Measurements from ENCODE around the gene NR3C1.

NR3C1 gene

GRCh38 chr5:143402017-143402552 lies 1.4 kb downstream of the NR3C1 start:
- TF ChIP-seq EZH2phosphoT487 (IDR thresholded peaks at IDR 0.05; ENCODE audit: low read length) = no peak
- TF ChIP-seq, protein P1, sequence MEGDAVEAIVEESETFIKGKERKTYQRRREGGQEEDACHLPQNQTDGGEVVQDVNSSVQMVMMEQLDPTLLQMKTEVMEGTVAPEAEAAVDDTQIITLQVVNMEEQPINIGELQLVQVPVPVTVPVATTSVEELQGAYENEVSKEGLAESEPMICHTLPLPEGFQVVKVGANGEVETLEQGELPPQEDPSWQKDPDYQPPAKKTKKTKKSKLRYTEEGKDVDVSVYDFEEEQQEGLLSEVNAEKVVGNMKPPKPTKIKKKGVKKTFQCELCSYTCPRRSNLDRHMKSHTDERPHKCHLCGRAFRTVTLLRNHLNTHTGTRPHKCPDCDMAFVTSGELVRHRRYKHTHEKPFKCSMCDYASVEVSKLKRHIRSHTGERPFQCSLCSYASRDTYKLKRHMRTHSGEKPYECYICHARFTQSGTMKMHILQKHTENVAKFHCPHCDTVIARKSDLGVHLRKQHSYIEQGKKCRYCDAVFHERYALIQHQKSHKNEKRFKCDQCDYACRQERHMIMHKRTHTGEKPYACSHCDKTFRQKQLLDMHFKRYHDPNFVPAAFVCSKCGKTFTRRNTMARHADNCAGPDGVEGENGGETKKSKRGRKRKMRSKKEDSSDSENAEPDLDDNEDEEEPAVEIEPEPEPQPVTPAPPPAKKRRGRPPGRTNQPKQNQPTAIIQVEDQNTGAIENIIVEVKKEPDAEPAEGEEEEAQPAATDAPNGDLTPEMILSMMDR (IDR thresholded peaks at IDR 0.05; ENCODE audit: low read length) = no peak
- no peak for TF ChIP-seq EZH2 (optimal IDR thresholded peaks at IDR 0.05; ENCODE audit: low read depth, low read length)
- Histone ChIP-seq H2AFZ (ENCODE audit: low read length) (no peak overlapping the region), H3K4me2 (ENCODE audit: low read depth, low read length) (peak overlapping the region; percentile 57), H3K4me3 (ENCODE audit: low read length) (peak overlapping the region; percentile 87), H3K27ac (ENCODE audit: low read length) (peak overlapping the region; percentile 91), H3K4me1 (ENCODE audit: low read length) (no peaks in the 10 kb centered on the region), H3K9ac (ENCODE audit: low read length) (peak overlapping the region; percentile 93), H3K9me2 (replicated peaks; ENCODE audit: insufficient read depth, low read length) (no peaks in the 10 kb centered on the region), H4K20me1 (ENCODE audit: insufficient read depth, low read length) (no peaks in the 10 kb centered on the region), H3F3A (ENCODE audit: insufficient read depth, low read length) (peaks cover 39% of the 10 kb centered on the region), H3K79me2 (ENCODE audit: low read length) (peaks cover 64% of the 10 kb centered on the region), H3K9me3 (replicated peaks; ENCODE audit: insufficient read depth, low read length) (no peaks in the 10 kb centered on the region), H3K27me3 (replicated peaks; ENCODE audit: insufficient read depth, low read length) (no peaks in the 10 kb centered on the region), H3K36me3 (replicated peaks; ENCODE audit: insufficient read depth, low read length) (no peaks in the 10 kb centered on the region; the same call in 1 of the 2 replicates)
- peak; percentile 71 for DNase-seq

- H3F3A ChIP-seq (ENCODE audit: insufficient read depth, low read length) = peaks cover 44% of the 10 kb centered on the region
- H3K9me3 ChIP-seq (replicated peaks; ENCODE audit: insufficient read depth, low read length) = no peaks in the 10 kb centered on the region
- no peaks in the 10 kb centered on the region; the same call in 1 of the 2 replicates for H3K36me3 ChIP-seq (replicated peaks; ENCODE audit: insufficient read depth, low read length)
- H4K20me1 ChIP-seq (ENCODE audit: insufficient read depth, low read length) = no peaks in the 10 kb centered on the region
- peak overlapping the region; percentile 57 for H3K4me2 ChIP-seq (ENCODE audit: low read depth, low read length)
- H3K4me3 ChIP-seq (ENCODE audit: low read length) = peak overlapping the region; percentile 87
- no peak overlapping the region for H2AFZ ChIP-seq (ENCODE audit: low read length)
- H3K27ac ChIP-seq (ENCODE audit: low read length) = peak overlapping the region; percentile 91
- peak overlapping the region; percentile 93 for H3K9ac ChIP-seq (ENCODE audit: low read length)
- H3K4me1 ChIP-seq (ENCODE audit: low read length) = no peaks in the 10 kb centered on the region
- no peaks in the 10 kb centered on the region for H3K27me3 ChIP-seq (replicated peaks; ENCODE audit: insufficient read depth, low read length)
- peaks cover 71% of the 10 kb centered on the region for H3K79me2 ChIP-seq (ENCODE audit: low read length)
- TF ChIP-seq EZH2phosphoT487 (IDR thresholded peaks at IDR 0.05; ENCODE audit: low read length) (no peak), EZH2 (optimal IDR thresholded peaks at IDR 0.05; ENCODE audit: low read depth, low read length) (no peak)
- TF ChIP-seq, protein P1 (IDR thresholded peaks at IDR 0.05; ENCODE audit: low read length) = no peak
- no peaks in the 10 kb centered on the region for H3K9me2 ChIP-seq (replicated peaks; ENCODE audit: insufficient read depth, low read length)
- DNase-seq = peak; percentile 15
These were observed 2.1 kb downstream of the NR3C1 start for GRCh38 chr5:143401227-143402016.

DNA sequence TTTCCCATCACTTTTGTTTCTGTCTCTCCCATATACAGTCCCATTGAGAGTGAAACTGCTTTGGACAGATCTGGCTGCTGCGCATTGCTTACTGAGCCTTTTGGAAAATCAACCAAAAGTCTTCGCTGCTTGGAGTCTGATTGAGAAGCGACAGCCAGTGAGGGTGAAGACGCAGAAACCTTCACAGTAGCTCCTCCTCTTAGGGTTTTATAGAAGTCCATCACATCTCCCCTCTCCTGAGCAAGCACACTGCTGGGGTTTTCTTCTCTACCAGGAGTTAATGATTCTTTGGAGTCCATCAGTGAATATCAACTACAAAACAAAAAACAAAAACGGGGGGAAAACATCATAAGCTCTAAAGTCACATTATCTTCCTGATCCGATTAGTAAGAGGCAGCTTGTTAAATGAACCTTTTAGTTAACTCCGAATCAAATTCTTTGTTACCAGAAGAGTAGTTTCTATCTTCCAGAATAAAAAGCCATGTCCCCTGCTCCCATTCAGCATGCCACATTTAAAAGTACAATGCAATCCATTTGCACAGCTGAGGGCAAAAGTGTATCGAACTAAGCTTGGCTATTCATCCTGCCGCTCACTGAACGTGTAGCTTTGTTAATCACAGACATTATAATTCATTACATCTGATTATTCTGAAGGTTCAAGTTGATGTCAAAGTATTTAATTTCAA lies 2.8 kb downstream of the NR3C1 start:
- Histone ChIP-seq H2AFZ (ENCODE audit: low read length) (no peak overlapping the region), H3K79me2 (ENCODE audit: low read length) (peaks cover 78% of the 10 kb centered on the region), H3K27me3 (replicated peaks; ENCODE audit: insufficient read depth, low read length) (no peaks in the 10 kb centered on the region), H3K9me2 (replicated peaks; ENCODE audit: insufficient read depth, low read length) (no peaks in the 10 kb centered on the region), H3K27ac (ENCODE audit: low read length) (peak overlapping the region; percentile 91), H3K36me3 (replicated peaks; ENCODE audit: insufficient read depth, low read length) (no peaks in the 10 kb centered on the region; the same call in 1 of the 2 replicates), H3F3A (ENCODE audit: insufficient read depth, low read length) (peaks cover 48% of the 10 kb centered on the region), H3K4me3 (ENCODE audit: low read length) (peak overlapping the region; percentile 87), H3K4me1 (ENCODE audit: low read length) (no peaks in the 10 kb centered on the region), H4K20me1 (ENCODE audit: insufficient read depth, low read length) (no peaks in the 10 kb centered on the region), H3K4me2 (ENCODE audit: low read depth, low read length) (peak overlapping the region; percentile 57), H3K9ac (ENCODE audit: low read length) (peak overlapping the region; percentile 93), H3K9me3 (replicated peaks; ENCODE audit: insufficient read depth, low read length) (no peaks in the 10 kb centered on the region)
- TF ChIP-seq, protein P1 (IDR thresholded peaks at IDR 0.05; ENCODE audit: low read length) = no peak
- TF ChIP-seq EZH2phosphoT487 (IDR thresholded peaks at IDR 0.05; ENCODE audit: low read length) (no peak), EZH2 (optimal IDR thresholded peaks at IDR 0.05; ENCODE audit: low read depth, low read length) (no peak)
- peak; percentile 70 for DNase-seq
